ENCODE measurements around the gene WDR26.

WDR26 gene

DNA sequence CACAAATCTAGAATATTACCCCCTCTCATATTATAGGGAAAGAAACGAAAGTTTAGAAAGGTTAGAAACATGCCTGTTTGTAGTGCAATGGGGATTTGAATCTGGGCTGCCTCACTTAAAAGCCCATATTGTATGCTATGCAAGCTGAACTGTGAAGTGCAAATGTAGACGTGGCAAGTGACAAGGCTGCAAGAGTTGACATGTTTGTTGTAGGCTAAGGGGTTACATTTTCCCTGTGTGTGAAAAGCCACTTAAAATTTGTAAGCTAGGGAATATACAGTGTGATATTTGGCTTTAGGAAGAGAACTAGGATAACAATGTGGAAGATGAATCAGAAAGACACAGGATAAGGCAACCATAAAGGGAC lies 29.0 kb downstream of the WDR26 start:
- no peak overlapping the region for H3K9ac ChIP-seq (ENCODE audit: low read length)
- no peaks in the 10 kb centered on the region for H3K9me2 ChIP-seq (replicated peaks; ENCODE audit: insufficient read depth, low read length)
- no peaks in the 10 kb centered on the region for H3K27me3 ChIP-seq (ENCODE audit: low read length)
- TF ChIP-seq EZH2phosphoT487 (conservative IDR thresholded peaks at IDR 0.05; ENCODE audit: low read length) = no peak
- TF ChIP-seq, protein P1, sequence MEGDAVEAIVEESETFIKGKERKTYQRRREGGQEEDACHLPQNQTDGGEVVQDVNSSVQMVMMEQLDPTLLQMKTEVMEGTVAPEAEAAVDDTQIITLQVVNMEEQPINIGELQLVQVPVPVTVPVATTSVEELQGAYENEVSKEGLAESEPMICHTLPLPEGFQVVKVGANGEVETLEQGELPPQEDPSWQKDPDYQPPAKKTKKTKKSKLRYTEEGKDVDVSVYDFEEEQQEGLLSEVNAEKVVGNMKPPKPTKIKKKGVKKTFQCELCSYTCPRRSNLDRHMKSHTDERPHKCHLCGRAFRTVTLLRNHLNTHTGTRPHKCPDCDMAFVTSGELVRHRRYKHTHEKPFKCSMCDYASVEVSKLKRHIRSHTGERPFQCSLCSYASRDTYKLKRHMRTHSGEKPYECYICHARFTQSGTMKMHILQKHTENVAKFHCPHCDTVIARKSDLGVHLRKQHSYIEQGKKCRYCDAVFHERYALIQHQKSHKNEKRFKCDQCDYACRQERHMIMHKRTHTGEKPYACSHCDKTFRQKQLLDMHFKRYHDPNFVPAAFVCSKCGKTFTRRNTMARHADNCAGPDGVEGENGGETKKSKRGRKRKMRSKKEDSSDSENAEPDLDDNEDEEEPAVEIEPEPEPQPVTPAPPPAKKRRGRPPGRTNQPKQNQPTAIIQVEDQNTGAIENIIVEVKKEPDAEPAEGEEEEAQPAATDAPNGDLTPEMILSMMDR (IDR thresholded peaks at IDR 0.05; ENCODE audit: insufficient read depth, low read length, poor library complexity, severe bottlenecking) = no peak
- H3K4me3 ChIP-seq (ENCODE audit: insufficient read depth, low read length, poor library complexity, severe bottlenecking) = no peak overlapping the region
- H4K20me1 ChIP-seq (ENCODE audit: low read depth, low read length) = 0 out of 2 replicates have a peak, but pooled peaks cover 3% of the 10 kb centered on the region
- H3F3A ChIP-seq (ENCODE audit: insufficient read depth) = 0 out of 2 replicates have a peak, but pooled peaks cover 5% of the 10 kb centered on the region
- no peak overlapping the region for H2AFZ ChIP-seq (ENCODE audit: low read depth, low read length, severe bottlenecking)
- no peaks in the 10 kb centered on the region for H3K79me2 ChIP-seq (ENCODE audit: insufficient read depth, low read length)
- no peaks in the 10 kb centered on the region for H3K9me3 ChIP-seq (ENCODE audit: insufficient read depth, low read length)
- peaks cover 46% of the 10 kb centered on the region for H3K36me3 ChIP-seq (ENCODE audit: low read length)
- H3K27ac ChIP-seq (ENCODE audit: low read depth, low read length) = no peak overlapping the region
- H3K4me2 ChIP-seq (ENCODE audit: low read depth, low read length, poor library complexity, severe bottlenecking) = no peak overlapping the region

GRCh38 chr1:224404916-224405603 lies 29.5 kb downstream of the WDR26 start:
- Histone ChIP-seq H3K9me2 (replicated peaks; ENCODE audit: insufficient read depth, low read length) (no peaks in the 10 kb centered on the region), H2AFZ (ENCODE audit: low read depth, low read length, severe bottlenecking) (no peak overlapping the region), H3K4me3 (ENCODE audit: insufficient read depth, low read length, poor library complexity, severe bottlenecking) (no peak overlapping the region), H3K27ac (ENCODE audit: low read depth, low read length) (no peak overlapping the region), H3K36me3 (ENCODE audit: low read length) (peaks cover 45% of the 10 kb centered on the region), H3K79me2 (ENCODE audit: insufficient read depth, low read length) (no peaks in the 10 kb centered on the region), H3K9me3 (ENCODE audit: insufficient read depth, low read length) (no peaks in the 10 kb centered on the region), H3K4me2 (ENCODE audit: low read depth, low read length, poor library complexity, severe bottlenecking) (no peak overlapping the region), H3K27me3 (ENCODE audit: low read length) (no peaks in the 10 kb centered on the region), H4K20me1 (ENCODE audit: low read depth, low read length) (0 out of 2 replicates have a peak, but pooled peaks cover 3% of the 10 kb centered on the region), H3F3A (ENCODE audit: insufficient read depth) (0 out of 2 replicates have a peak, but pooled peaks cover 5% of the 10 kb centered on the region), H3K9ac (ENCODE audit: low read length) (no peak overlapping the region)
- TF ChIP-seq EZH2phosphoT487 (conservative IDR thresholded peaks at IDR 0.05; ENCODE audit: low read length) = no peak
- TF ChIP-seq, protein P1 (IDR thresholded peaks at IDR 0.05; ENCODE audit: insufficient read depth, low read length, poor library complexity, severe bottlenecking) = no peak

DNA sequence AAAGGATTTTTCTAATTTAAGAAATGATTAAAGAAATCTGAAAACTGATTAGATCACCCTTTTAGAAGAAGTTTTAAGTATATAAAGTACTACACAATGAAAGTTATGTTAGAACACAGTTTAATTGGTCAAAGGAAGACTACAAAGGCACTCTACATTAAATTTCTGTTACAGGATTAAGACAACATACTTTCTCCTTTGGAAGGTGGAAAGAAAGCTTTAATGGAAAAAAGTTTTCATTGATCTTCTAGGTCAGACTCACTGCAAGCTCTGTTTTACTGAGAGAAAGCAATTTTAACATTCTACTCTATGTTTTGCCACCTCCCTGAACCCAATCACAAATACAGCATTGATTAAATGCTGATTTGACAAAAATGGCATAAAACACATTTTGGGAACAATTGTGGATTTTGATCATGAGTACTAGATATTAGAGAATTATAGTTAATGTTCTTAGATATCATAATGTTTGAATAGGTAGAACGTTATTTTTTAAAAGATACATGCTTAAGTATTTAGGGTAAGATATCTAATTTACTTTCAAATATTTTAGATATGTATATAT lies 32.0 kb downstream of the WDR26 start:
- Histone ChIP-seq H3K27me3 (ENCODE audit: low read length) (no peaks in the 10 kb centered on the region), H4K20me1 (ENCODE audit: low read depth, low read length) (0 out of 2 replicates have a peak, but pooled peaks cover 3% of the 10 kb centered on the region), H3K79me2 (ENCODE audit: insufficient read depth, low read length) (no peaks in the 10 kb centered on the region), H3F3A (ENCODE audit: insufficient read depth) (peaks cover 5% of the 10 kb centered on the region; the same call in 1 of the 2 replicates), H3K36me3 (ENCODE audit: low read length) (peaks cover 60% of the 10 kb centered on the region), H3K4me2 (ENCODE audit: low read depth, low read length, poor library complexity, severe bottlenecking) (no peak overlapping the region), H3K9me3 (ENCODE audit: insufficient read depth, low read length) (no peaks in the 10 kb centered on the region), H3K4me3 (ENCODE audit: insufficient read depth, low read length, poor library complexity, severe bottlenecking) (no peak overlapping the region), H3K9ac (ENCODE audit: low read length) (no peak overlapping the region), H3K9me2 (replicated peaks; ENCODE audit: insufficient read depth, low read length) (no peaks in the 10 kb centered on the region), H3K27ac (ENCODE audit: low read depth, low read length) (no peak overlapping the region), H2AFZ (ENCODE audit: low read depth, low read length, severe bottlenecking) (no peak overlapping the region)
- TF ChIP-seq, protein P1 (IDR thresholded peaks at IDR 0.05; ENCODE audit: insufficient read depth, low read length, poor library complexity, severe bottlenecking) = no peak
- TF ChIP-seq EZH2phosphoT487 (conservative IDR thresholded peaks at IDR 0.05; ENCODE audit: low read length) = no peak
